H1 (cell line): Measurements from ENCODE around the gene FCHO1. TPM values are rescaled to one million over a fixed set of nuclear protein-coding genes. Genes with fewer than 3 reads are reported as not detected.

ENCODE experiments used
- CTCF ChIA-PET: fragments of 300-600 bp; sonication (Branson Sonifier 250); formaldehyde crosslinking; loops from one replicate; lab custom pipeline; 2021; ENCODE audit not compliant: partially characterized antibody; lab: Charles Lee
- POLR2A ChIA-PET: fragments of 300-600 bp; sonication (Branson Sonifier 250); formaldehyde crosslinking; loops from one replicate; lab custom pipeline; 2021; ENCODE audit warnings: inconsistent platforms; ENCODE audit not compliant: partially characterized antibody; lab: Charles Lee
- DNase-seq, 2 experiments: peaks; one replicate each; pipeline versions ENCODE4 v3.0.0 to v3.0.0-alpha.2; 2010 to 2022; ENCODE audit warnings: low spot score in 2 of 2, low read depth in 1 of 2, mixed read lengths in 1 of 2
- FAIRE-seq: peaks from 2 replicates; lab custom pipeline; 2011; peaks lifted over from hg19 to GRCh38; lab: Jason Lieb, UNC
- H2AFZ ChIP-seq: 2 replicates; pipeline ENCODE4 v1.8.1; 2012; ENCODE audit warnings: low read length, inconsistent platforms
- H2AK5ac ChIP-seq: 2 replicates; pipeline ENCODE4 v1.6.1; 2013; ENCODE audit warnings: low read depth, low read length
- H2BK120ac ChIP-seq: replicated peaks from 2 replicates; pipeline ENCODE3; 2013; ENCODE audit warnings: low read depth, low read length, inconsistent platforms
- H2BK12ac ChIP-seq: 2 replicates; pipeline ENCODE4 v1.6.1; 2013; ENCODE audit warnings: low read depth, low read length
- H2BK15ac ChIP-seq: 2 replicates; pipeline ENCODE4 v1.6.1; 2013; ENCODE audit warnings: low read length
- H2BK20ac ChIP-seq: 2 replicates; pipeline ENCODE4 v1.6.1; 2013; ENCODE audit warnings: low read length
- H2BK5ac ChIP-seq: 2 replicates; pipeline ENCODE4 v1.6.1; 2013; ENCODE audit warnings: low read depth, low read length
- H3K14ac ChIP-seq: 2 replicates; pipeline ENCODE4 v1.6.1; 2013; ENCODE audit warnings: inconsistent platforms; ENCODE audit not compliant: insufficient read length
- H3K18ac ChIP-seq: 2 replicates; pipeline ENCODE4 v1.6.1; 2013; ENCODE audit warnings: low read length; ENCODE audit errors: extremely low read depth
- H3K23ac ChIP-seq: 2 replicates; pipeline ENCODE4 v1.6.1; 2013; ENCODE audit warnings: inconsistent platforms; ENCODE audit not compliant: insufficient read length
- H3K23me2 ChIP-seq: 2 replicates; pipeline ENCODE4 v1.6.1; 2013; ENCODE audit warnings: low read depth, low read length
- H3K27ac ChIP-seq: 2 replicates; pipeline ENCODE4 v1.6.1; 2011; ENCODE audit warnings: low read depth, low read length, inconsistent platforms
- H3K27me3 ChIP-seq, 4 experiments: replicated peaks in 1 of 4; 1 replicate in 1 of 4; 2 replicates in 3 of 4; pipeline versions ENCODE4 v1.6.1 to v1.8.1; 2011 to 2013; ENCODE audit warnings: low read length in 3 of 4, mild to moderate bottlenecking in 3 of 4, inconsistent platforms in 2 of 4, mixed read lengths in 2 of 4, moderate library complexity in 1 of 4; ENCODE audit not compliant: control insufficient read depth in 3 of 4, insufficient read depth in 3 of 4; ENCODE audit errors: extremely low read depth in 1 of 4
- H3K36me3 ChIP-seq, 4 experiments: 2 replicates each; pipeline versions ENCODE4 v1.6.1 to v1.8.1; 2011 to 2013; ENCODE audit warnings: mild to moderate bottlenecking in 4 of 4, low read length in 3 of 4, moderate library complexity in 2 of 4, control low read depth in 1 of 4, inconsistent platforms in 1 of 4; ENCODE audit not compliant: insufficient read depth in 4 of 4, control insufficient read depth in 2 of 4
- H3K4ac ChIP-seq: replicated peaks from 2 replicates; pipeline ENCODE3; 2013; ENCODE audit warnings: low read length, low read depth, mixed read lengths, inconsistent platforms; ENCODE audit not compliant: insufficient read length
- H3K4me1 ChIP-seq, 4 experiments: replicated peaks in 1 of 4; 1 replicate in 1 of 4; 2 replicates in 3 of 4; pipeline versions ENCODE4 v1.6.1 to v1.8.1; 2011 to 2013; ENCODE audit warnings: low read length in 3 of 4, inconsistent platforms in 2 of 4, mixed read lengths in 1 of 4; ENCODE audit not compliant: insufficient read depth in 4 of 4, control insufficient read depth in 3 of 4
- H3K4me2 ChIP-seq, 2 experiments: 2 replicates each; pipeline versions ENCODE4 v1.6.1 to v1.8.1; 2011 to 2013; ENCODE audit warnings: low read depth in 2 of 2, low read length in 2 of 2, control low read depth in 1 of 2, inconsistent platforms in 1 of 2, mild to moderate bottlenecking in 1 of 2; ENCODE audit not compliant: insufficient read depth in 1 of 2
- H3K4me3 ChIP-seq, 4 experiments: fragments of 200-600, 300-600 bp in 1 of 4; sonication (generic), shearing (Covaris generic), sonication (Bioruptor Twin) in 1 of 4; 2 replicates each; pipeline versions ENCODE4 v1.5.1 to v1.8.1; 2011 to 2016; ENCODE audit warnings: low read length in 4 of 4, low read depth in 3 of 4, control low read depth in 2 of 4, inconsistent platforms in 2 of 4, mild to moderate bottlenecking in 2 of 4, mixed read lengths in 1 of 4, moderate library complexity in 1 of 4; ENCODE audit not compliant: insufficient read depth in 2 of 4; ENCODE audit errors: extremely low read depth in 1 of 4
- H3K56ac ChIP-seq: replicated peaks from 2 replicates; pipeline ENCODE3; 2013; ENCODE audit warnings: low read depth, mild to moderate bottlenecking, mixed read lengths, low read length, inconsistent platforms; ENCODE audit not compliant: insufficient read length
- H3K79me1 ChIP-seq: 2 replicates; pipeline ENCODE4 v1.6.1; 2013; ENCODE audit warnings: low read depth, low read length, control low read depth
- H3K79me2 ChIP-seq, 2 experiments: 2 replicates each; pipeline versions ENCODE4 v1.6.1 to v1.8.1; 2012 to 2013; ENCODE audit warnings: low read length in 2 of 2, mild to moderate bottlenecking in 2 of 2, inconsistent platforms in 1 of 2; ENCODE audit not compliant: insufficient read depth in 2 of 2, control insufficient read depth in 1 of 2
- H3K9ac ChIP-seq, 4 experiments: replicated peaks in 1 of 4; 1 replicate in 1 of 4; 2 replicates in 3 of 4; pipeline versions ENCODE4 v1.6.1 to v1.8.1; 2011 to 2013; ENCODE audit warnings: low read depth in 3 of 4, low read length in 3 of 4, control low read depth in 2 of 4, mild to moderate bottlenecking in 2 of 4, moderate library complexity in 2 of 4, inconsistent platforms in 1 of 4; ENCODE audit errors: extremely low read depth in 1 of 4
- H3K9me3 ChIP-seq, 2 experiments: 2 replicates each; pipeline versions ENCODE4 v1.6.1 to v1.8.1; 2012 to 2013; ENCODE audit warnings: mild to moderate bottlenecking in 2 of 2, moderate library complexity in 2 of 2, control low read depth in 1 of 2, inconsistent platforms in 1 of 2, low read depth in 1 of 2, low read length in 1 of 2, mixed read lengths in 1 of 2; ENCODE audit not compliant: insufficient read depth in 2 of 2
- H4K20me1 ChIP-seq, 2 experiments: replicated peaks in 1 of 2; 2 replicates each; pipeline versions ENCODE3 to v1.8.1; 2011 to 2013; ENCODE audit warnings: inconsistent platforms in 2 of 2, low read length in 2 of 2, mild to moderate bottlenecking in 1 of 2; ENCODE audit not compliant: insufficient read depth in 2 of 2, control insufficient read depth in 1 of 2
- H4K5ac ChIP-seq: 2 replicates; pipeline ENCODE4 v1.6.1; 2013; ENCODE audit warnings: low read length, low read depth, mixed read lengths, inconsistent platforms; ENCODE audit not compliant: insufficient read length
- H4K8ac ChIP-seq: 2 replicates; pipeline ENCODE4 v1.8.0; 2013; ENCODE audit warnings: mild to moderate bottlenecking, moderate library complexity, low read length, inconsistent platforms; ENCODE audit not compliant: insufficient read depth; ENCODE audit errors: extremely low read depth
- H4K91ac ChIP-seq: replicated peaks from 2 replicates; pipeline ENCODE3; 2013; ENCODE audit warnings: low read length, mixed read lengths, inconsistent platforms; ENCODE audit not compliant: insufficient read length
- KDM1A ChIP-seq: fragments of 200-600, 300-600 bp; sonication (generic); IDR thresholded peaks from 2 replicates; pipeline ENCODE4 v1.7.1; 2016; ENCODE audit warnings: mild to moderate bottlenecking, low read length, borderline replicate concordance
- NRF1 ChIP-seq: IDR thresholded peaks from 2 replicates; pipeline ENCODE4 v1.6.1; 2011; ENCODE audit warnings: mild to moderate bottlenecking, low read depth, low read length, improper control_type of control experiment
- WGBS, 2 experiments: shearing (Covaris generic) in 1 of 2; methylation state at CpG; one replicate each; pipeline versions ENCODE4 v1.1.6 to v1.1.7; 2013 to 2015; ENCODE audit warnings: low lambda C conversion rate in 2 of 2, mixed read lengths in 2 of 2, inconsistent platforms in 1 of 2, low coverage in 1 of 2, missing lambda C conversion rate in 1 of 2; ENCODE audit not compliant: insufficient replicate concordance in 2 of 2, insufficient coverage in 1 of 2, insufficient read length in 1 of 2; ENCODE audit errors: extremely low coverage in 1 of 2, missing lambda C conversion rate in 1 of 2; 5-methylcytosine and 5-hydroxymethylcytosine counted together
- polyA plus RNA-seq, 7 experiments: library from polyadenylated mRNA; depleted of rRNA in 3 of 7; stranded (reverse) in 5 of 7; unstranded in 2 of 7; fragments of >200 nt in 5 of 7; fragments of 200-250 nt in 2 of 7; gene quantifications; 1 replicate in 5 of 7; 2 replicates in 1 of 7; 4 replicates in 1 of 7; pipeline versions ENCODE4 v1.2.1 to v1.2.3, GENCODE V29; 2011 to 2013; ENCODE audit warnings: missing spikeins in 2 of 7, mixed read lengths in 2 of 7
- total RNA-seq: library from RNA; stranded (reverse); fragmentation: NEBNext Ultra II Directional; extraction: Animal tissue kit (Norgen Biotek cat#: 25700); gene quantifications from 2 replicates; pipeline ENCODE4 v1.2.1, GENCODE V29; 2021

Gene FCHO1
- total and polyA plus RNA-seq, 2 of the 8 experiments (the other 6 are each of a cell fraction or from before 2014, with no cell fraction given): 13.0 to 25.9 TPM

GRCh38 chr19:17796838-17797423, 45.7 kb downstream of the FCHO1 start:
- H4K5ac ChIP-seq: no peak overlapping the region
- CTCF ChIA-PET: interaction anchor here (0.6 to 1.1 kb wide), 2 partner anchors 135 to 233 kb away, joined by 3 read pairs; no protein-coding TSS in a partner anchor
- H3K27ac ChIP-seq: no peak overlapping the region
- H2AK5ac ChIP-seq: no peak overlapping the region
- peaks cover 12% of the 10 kb centered on the region; the same call in 1 of the 2 replicates for H3K23me2 ChIP-seq
- no peak overlapping the region for H2BK12ac ChIP-seq
- TF ChIP-seq NRF1: no peak
- TF ChIP-seq KDM1A: peak; percentile 91
- no peaks in the 10 kb centered on the region for H3K79me2 ChIP-seq
- no peak overlapping the region for H3K56ac ChIP-seq
- no peak overlapping the region for H2AFZ ChIP-seq
- H3K4me3 ChIP-seq: no peak overlapping the region
- H3K14ac ChIP-seq: no peak overlapping the region
- no peak overlapping the region for H3K18ac ChIP-seq
- POLR2A ChIA-PET: interaction anchor here (3.7 kb wide), 1 partner anchor 63 kb away, joined by 12 read pairs; the partner anchor contains the start of gene RPL18A
- no peak overlapping the region for H2BK20ac ChIP-seq
- no peak overlapping the region for H4K8ac ChIP-seq
- H3K4ac ChIP-seq: no peak overlapping the region
- H3K4me1 ChIP-seq: peaks cover 0 to 6% (median 4%) of the 10 kb centered on the region in 4 experiments; a peak in 5 of 7 replicates
- 91% methylated on average over 1 of the region's 1 CpG; no CpG with 5 or more reads in 1 of the 2 experiments for WGBS, 2 experiments
- H3K9me3 ChIP-seq: no peaks in the 10 kb centered on the region
- H4K91ac ChIP-seq: no peak overlapping the region
- FAIRE-seq (no peak), DNase-seq (no peak)
- H3K79me1 ChIP-seq: no peaks in the 10 kb centered on the region
- no peaks in the 10 kb centered on the region for H3K36me3 ChIP-seq
- no peak overlapping the region for H3K9ac ChIP-seq
- no peak overlapping the region for H3K4me2 ChIP-seq
- no peak overlapping the region for H2BK15ac ChIP-seq
- peaks cover 0 to 9% (median 7%) of the 10 kb centered on the region in 4 experiments; a peak in 6 of 7 replicates for H3K27me3 ChIP-seq
- no peak overlapping the region for H3K23ac ChIP-seq
- H2BK120ac ChIP-seq: no peak overlapping the region
- no peaks in the 10 kb centered on the region for H4K20me1 ChIP-seq
- H2BK5ac ChIP-seq: no peak overlapping the region
